HEK293T (cell line): ENCODE data around the gene DCUN1D2.

Experiments used
- ARNT ChIP-seq: fragments of 450-650 bp; IDR thresholded peaks from 2 replicates; pipeline ENCODE4 v1.6.1; 2017; ENCODE audit warnings: mild to moderate bottlenecking
- BHLHE40 ChIP-seq: fragments of 450-650 bp; IDR thresholded peaks from 2 replicates; pipeline ENCODE4 v1.6.1; 2016; ENCODE audit warnings: mild to moderate bottlenecking, moderate library complexity, borderline replicate concordance
- CTBP1 ChIP-seq: fragments of 450-650 bp; IDR thresholded peaks from 2 replicates; pipeline ENCODE4 v1.6.1; 2016; ENCODE audit warnings: borderline replicate concordance
- ELF4 ChIP-seq: fragments of 450-650 bp; IDR thresholded peaks from 2 replicates; pipeline ENCODE4 v1.6.1; 2017; ENCODE audit warnings: antibody characterized with exemption
- FOXM1 ChIP-seq: fragments of 450-650 bp; IDR thresholded peaks from 2 replicates; pipeline ENCODE4 v1.6.1; 2017; ENCODE audit warnings: mild to moderate bottlenecking, borderline replicate concordance
- L3MBTL2 ChIP-seq: fragments of 450-650 bp; conservative IDR thresholded peaks from 2 replicates; pipeline ENCODE4 v1.6.1; 2016; ENCODE audit warnings: mild to moderate bottlenecking
- PKNOX1 ChIP-seq: fragments of 450-650 bp; IDR thresholded peaks from 2 replicates; pipeline ENCODE4 v1.6.1; 2016
- SP1 ChIP-seq: fragments of 450-650 bp; IDR thresholded peaks from 2 replicates; pipeline ENCODE4 v1.6.1; 2017
- SUZ12 ChIP-seq: fragments of 450-650 bp; IDR thresholded peaks from 2 replicates; pipeline ENCODE4 v1.6.1; 2016; ENCODE audit warnings: mild to moderate bottlenecking
- TARDBP ChIP-seq: fragments of 450-650 bp; IDR thresholded peaks from 2 replicates; pipeline ENCODE4 v1.6.1; 2016
- ZNF384 ChIP-seq: fragments of 450-650 bp; IDR thresholded peaks from 2 replicates; pipeline ENCODE4 v1.6.1; 2016

- TF ChIP-seq FOXM1, result no peak
- no peak for TF ChIP-seq BHLHE40
- no peak for TF ChIP-seq ZNF384
- TF ChIP-seq ARNT, result no peak
- no peak for TF ChIP-seq ELF4
- no peak for TF ChIP-seq SP1
- TF ChIP-seq SUZ12, result no peak
- no peak for TF ChIP-seq PKNOX1
- no peak for TF ChIP-seq CTBP1
- TF ChIP-seq L3MBTL2, result no peak
- no peak for TF ChIP-seq TARDBP
Measured at GRCh38 chr13:113506871-113507388, 16.4 kb upstream of the DCUN1D2 start.
